Psoas muscle (tissue), 8 donors: ENCODE measurements around the gene LAMB3. TPM values are rescaled to one million over a fixed set of nuclear protein-coding genes. Genes with fewer than 3 reads are reported as not detected.

Source experiments
- ATAC-seq, 4 donors: fragments of 200-7000 bp; cut with Tn5 transposase; one replicate each; pipeline ENCODE4 v1.9.1; 2020; ENCODE audit warnings: moderate library complexity in 3 of 4, mild to moderate bottlenecking in 2 of 4
- DNase-seq, 2 donors: peaks; one replicate each; pipeline ENCODE4 v3.0.0-alpha.2; 2020
- H3K27ac ChIP-seq: fragments of 200-600 bp; one replicate; pipeline ENCODE4 v1.8.0; 2022
- H3K27me3 ChIP-seq, 3 donors: fragments of 200-600 bp in 1 of 3; one replicate each; pipeline versions ENCODE4 v1.6.1 to v1.8.0; 2013 to 2022; ENCODE audit warnings: low read length in 2 of 3, mild to moderate bottlenecking in 2 of 3, moderate library complexity in 1 of 3; ENCODE audit not compliant: insufficient read depth in 3 of 3
- H3K36me3 ChIP-seq, 2 donors: fragments of 200-600 bp in 1 of 2; one replicate each; pipeline versions ENCODE4 v1.6.1 to v1.8.0; 2013 to 2022; ENCODE audit warnings: low read depth in 1 of 2, mild to moderate bottlenecking in 1 of 2, moderate library complexity in 1 of 2; ENCODE audit not compliant: insufficient read depth in 1 of 2
- H3K4me1 ChIP-seq: fragments of 200-600 bp; one replicate; pipeline ENCODE4 v1.8.0; 2022
- H3K4me3 ChIP-seq: fragments of 200-600 bp; one replicate; pipeline ENCODE4 v1.8.0; 2022; ENCODE audit warnings: mild to moderate bottlenecking
- H3K9me3 ChIP-seq: fragments of 200-600 bp; one replicate; pipeline ENCODE4 v1.8.0; 2022
- WGBS, 3 donors: extraction: QIAGEN DNeasy Blood & Tissue Kit; methylation state at CpG; one replicate each; pipeline versions ENCODE4 v1.1.6 to v1.1.7; 2013; 5-methylcytosine and 5-hydroxymethylcytosine counted together
- intact Hi-C, 2 donors: fragments of 100-400 bp; cut with DNase I; formaldehyde crosslinking; loops; one replicate each; pipeline versions ENCODE4 v1.11.0 to v1.14.2; 2022
- polyA plus RNA-seq, 3 donors: library from polyadenylated mRNA; stranded (reverse); fragments of 200-250 nt; gene quantifications; one replicate each; pipeline ENCODE4 v1.2.3, GENCODE V29; 2013
- total RNA-seq, 4 donors: library from RNA; stranded (reverse); fragmentation: NEBNext Ultra II Directional in 2 of 4; extraction: Animal tissue kit (Norgen Biotek cat#: 25700) in 2 of 4; gene quantifications; one replicate each; pipeline versions ENCODE4 v1.2.1 to v1.2.4, GENCODE V29; 2021 to 2023
- TF ChIP-seq, protein P1 (sequence below): fragments of 200-600 bp; IDR thresholded peaks from one replicate; pipeline ENCODE4 v1.8.0; 2022; ENCODE audit warnings: antibody characterized with exemption
- donor health status: healthy with polysubstance abuse.
- donor health status: DM: no; HTN: no; CAD: no; lungs with moderate emphysema.
- donor health status: Bipolar disorder and iron deficiency.
- donor health status: healthy.
- donor health status: DM: yes; HTN: yes; CAD: no.
- donor health status: DM: no; HTN: no; CAD: no.
- donor health status: DM: no; HTN: no; CAD: no.
- donor health status: DM: yes; HTN: yes; CAD: no.

Gene LAMB3
- total and polyA plus RNA-seq, 7 donors: 0.88 to 2.7 (median 2.0) TPM

- 65 to 79% (median 71%) methylated on average over 1 of the region's 1 CpG for WGBS, 3 donors
- no peaks in the 10 kb centered on the region for H3K27me3 ChIP-seq
- TF ChIP-seq, protein P1, sequence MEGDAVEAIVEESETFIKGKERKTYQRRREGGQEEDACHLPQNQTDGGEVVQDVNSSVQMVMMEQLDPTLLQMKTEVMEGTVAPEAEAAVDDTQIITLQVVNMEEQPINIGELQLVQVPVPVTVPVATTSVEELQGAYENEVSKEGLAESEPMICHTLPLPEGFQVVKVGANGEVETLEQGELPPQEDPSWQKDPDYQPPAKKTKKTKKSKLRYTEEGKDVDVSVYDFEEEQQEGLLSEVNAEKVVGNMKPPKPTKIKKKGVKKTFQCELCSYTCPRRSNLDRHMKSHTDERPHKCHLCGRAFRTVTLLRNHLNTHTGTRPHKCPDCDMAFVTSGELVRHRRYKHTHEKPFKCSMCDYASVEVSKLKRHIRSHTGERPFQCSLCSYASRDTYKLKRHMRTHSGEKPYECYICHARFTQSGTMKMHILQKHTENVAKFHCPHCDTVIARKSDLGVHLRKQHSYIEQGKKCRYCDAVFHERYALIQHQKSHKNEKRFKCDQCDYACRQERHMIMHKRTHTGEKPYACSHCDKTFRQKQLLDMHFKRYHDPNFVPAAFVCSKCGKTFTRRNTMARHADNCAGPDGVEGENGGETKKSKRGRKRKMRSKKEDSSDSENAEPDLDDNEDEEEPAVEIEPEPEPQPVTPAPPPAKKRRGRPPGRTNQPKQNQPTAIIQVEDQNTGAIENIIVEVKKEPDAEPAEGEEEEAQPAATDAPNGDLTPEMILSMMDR: no peak
- ATAC-seq: no peak
- H3K9me3 ChIP-seq: no peaks in the 10 kb centered on the region
- intact Hi-C loops: no loop called here
- no peak for DNase-seq
- no peak overlapping the region for H3K27ac ChIP-seq
- peaks cover 20% of the 10 kb centered on the region for H3K4me1 ChIP-seq
- H3K36me3 ChIP-seq: no peaks in the 10 kb centered on the region
- no peak overlapping the region for H3K4me3 ChIP-seq
Observed at GRCh38 chr1:209667103-209667502, 14.9 kb upstream of the LAMB3 start.

- no peaks in the 10 kb centered on the region for H3K9me3 ChIP-seq
- H3K36me3 ChIP-seq: no peaks in the 10 kb centered on the region
- no peaks in the 10 kb centered on the region for H3K4me1 ChIP-seq
- 73 to 87% (median 78%) methylated on average over 3 of the region's 3 CpGs for WGBS, 3 donors
- no peak overlapping the region for H3K27ac ChIP-seq
- no peak overlapping the region for H3K4me3 ChIP-seq
- DNase-seq: no peak
- ATAC-seq: no peak
- H3K27me3 ChIP-seq: no peaks in the 10 kb centered on the region
- intact Hi-C loops: no loop called here
- TF ChIP-seq, protein P1: no peak
Observed at GRCh38 chr1:209662879-209663327, 10.7 kb upstream of the LAMB3 start.

GRCh38 chr1:209661071-209661470 is 8.8 kb upstream of the LAMB3 start:
- 56 to 85% (median 61%) methylated on average over 1 of the region's 1 CpG for WGBS, 3 donors
- DNase-seq: no peak
- intact Hi-C loops: no loop called here
- ATAC-seq: no peak
- Histone ChIP-seq H3K9me3 (no peaks in the 10 kb centered on the region), H3K4me1 (no peaks in the 10 kb centered on the region), H3K27ac (no peak overlapping the region), H3K36me3 (no peaks in the 10 kb centered on the region), H3K4me3 (no peak overlapping the region), H3K27me3 (no peaks in the 10 kb centered on the region)
- TF ChIP-seq, protein P1: no peak

DNA sequence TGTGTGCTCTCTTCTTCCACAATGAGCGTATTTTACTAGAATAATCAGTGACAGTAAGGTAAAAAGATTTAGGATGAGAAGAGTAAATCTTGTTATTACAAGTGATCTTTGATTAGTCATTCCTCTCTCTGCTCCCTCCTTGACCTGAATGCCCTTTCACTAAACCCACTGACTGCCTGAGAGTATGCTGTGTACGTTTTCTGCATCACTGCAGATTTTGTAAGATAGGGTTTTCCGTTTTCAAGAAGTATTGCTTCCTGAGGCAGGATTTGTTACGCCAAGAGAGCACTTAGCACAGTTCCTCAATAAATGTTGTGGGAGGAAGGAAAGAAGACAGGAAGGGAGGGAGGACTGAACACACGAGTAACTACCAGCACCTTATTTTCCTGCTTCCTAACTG is 7.7 kb upstream of the LAMB3 start:
- WGBS, 3 donors: 63 to 70% (median 64%) methylated on average over 5 of the region's 5 CpGs

GRCh38 chr1:209657918-209658317 is 5.7 kb upstream of the LAMB3 start:
- peaks cover 6% of the 10 kb centered on the region for H3K4me1 ChIP-seq
- DNase-seq: no peak
- H3K4me3 ChIP-seq: no peak overlapping the region
- 56 to 91% (median 80%) methylated on average over 5 of the region's 5 CpGs for WGBS, 3 donors
- no peaks in the 10 kb centered on the region for H3K27me3 ChIP-seq
- TF ChIP-seq, protein P1: no peak
- no peak overlapping the region for H3K27ac ChIP-seq
- ATAC-seq: no peak
- no peaks in the 10 kb centered on the region for H3K9me3 ChIP-seq
- intact Hi-C loops: no loop called here
- no peaks in the 10 kb centered on the region for H3K36me3 ChIP-seq

More for the DNA sequence above, 7.7 kb upstream of the LAMB3 start:
- TF ChIP-seq, protein P1: no peak
- Histone ChIP-seq H3K27ac (no peak overlapping the region), H3K9me3 (no peaks in the 10 kb centered on the region), H3K4me1 (no peaks in the 10 kb centered on the region), H3K36me3 (no peaks in the 10 kb centered on the region), H3K4me3 (no peak overlapping the region), H3K27me3 (no peaks in the 10 kb centered on the region)
- DNase-seq (no peak), ATAC-seq (no peak)
- intact Hi-C loops: no loop called here
